Ascending aorta (tissue), 2 donors: ENCODE results near the gene ALKAL2. TPM values are rescaled to one million over a fixed set of nuclear protein-coding genes. Genes with fewer than 3 reads are reported as not detected.

Experiments used
- DNase-seq, 2 donors: peaks; one replicate each; pipeline ENCODE4 v3.0.0-alpha.2; 2019; ENCODE audit warnings: low spot score in 2 of 2
- H3K27ac ChIP-seq, 2 donors: fragments of 200-600 bp; sonication (generic); one replicate each; pipeline ENCODE4 v1.5.1; 2016 to 2017; ENCODE audit warnings: mild to moderate bottlenecking in 1 of 2
- H3K27me3 ChIP-seq: fragments of 200-600 bp; sonication (generic); one replicate; pipeline ENCODE4 v1.5.1; 2017
- H3K36me3 ChIP-seq, 2 donors: fragments of 200-600 bp; sonication (generic); one replicate each; pipeline ENCODE4 v1.5.1; 2016
- H3K4me1 ChIP-seq, 2 donors: fragments of 200-600 bp; sonication (generic); one replicate each; pipeline ENCODE4 v1.5.1; 2016 to 2017; ENCODE audit warnings: mild to moderate bottlenecking in 1 of 2
- H3K4me3 ChIP-seq, 2 donors: fragments of 200-600 bp; sonication (generic); one replicate each; pipeline ENCODE4 v1.5.1; 2016 to 2017; ENCODE audit warnings: mild to moderate bottlenecking in 1 of 2
- H3K9me3 ChIP-seq, 2 donors: fragments of 200-600 bp; sonication (generic); one replicate each; pipeline ENCODE4 v1.5.1; 2016
- intact Hi-C: fragments of 100-400 bp; cut with DNase I; formaldehyde crosslinking; loops from one replicate; pipeline ENCODE4 v1.15.1; 2023
- total RNA-seq: library from RNA; depleted of rRNA; stranded (reverse); fragments of >200 nt; gene quantifications from one replicate; pipeline ENCODE4 v1.1.0, GENCODE V29; 2016
- TF ChIP-seq, protein P1 (sequence below), 3 experiments: fragments of 200-600 bp in 2 of 3; fragments of 450-650 bp in 1 of 3; sonication (generic) in 2 of 3; IDR thresholded peaks; one replicate each; pipeline ENCODE4 v1.5.1; 2016 to 2019; ENCODE audit warnings: antibody characterized with exemption in 3 of 3, mild to moderate bottlenecking in 1 of 3, moderate library complexity in 1 of 3

ALKAL2 gene
- total RNA-seq, 1 donor from 2014 or later: 26.7 TPM

DNA sequence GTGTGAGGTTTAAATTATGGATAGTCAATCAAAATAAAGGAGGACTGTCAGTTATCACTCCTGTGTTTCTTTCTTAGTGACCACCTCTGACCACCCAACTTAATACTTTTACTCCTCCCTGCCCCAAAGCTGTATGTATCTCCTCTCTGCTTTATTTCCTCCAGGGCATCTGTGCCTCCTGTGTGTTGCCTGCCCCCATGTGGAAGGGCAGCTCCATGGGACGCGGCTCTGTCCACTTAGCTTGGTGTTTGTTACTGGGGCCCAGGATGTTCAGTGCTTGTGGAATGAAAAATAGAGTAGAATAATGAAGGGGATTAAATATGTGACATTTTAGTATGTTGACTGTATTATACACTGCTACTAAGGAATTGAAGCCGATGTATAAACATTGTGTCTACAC, 13.4 kb downstream of the ALKAL2 start:
- no peaks in the 10 kb centered on the region for H3K4me1 ChIP-seq
- H3K4me3 ChIP-seq: no peak overlapping the region
- no peak overlapping the region for H3K27ac ChIP-seq
- intact Hi-C loops: no loop called here
- no peak for DNase-seq
- no peaks in the 10 kb centered on the region for H3K9me3 ChIP-seq
- TF ChIP-seq, protein P1, sequence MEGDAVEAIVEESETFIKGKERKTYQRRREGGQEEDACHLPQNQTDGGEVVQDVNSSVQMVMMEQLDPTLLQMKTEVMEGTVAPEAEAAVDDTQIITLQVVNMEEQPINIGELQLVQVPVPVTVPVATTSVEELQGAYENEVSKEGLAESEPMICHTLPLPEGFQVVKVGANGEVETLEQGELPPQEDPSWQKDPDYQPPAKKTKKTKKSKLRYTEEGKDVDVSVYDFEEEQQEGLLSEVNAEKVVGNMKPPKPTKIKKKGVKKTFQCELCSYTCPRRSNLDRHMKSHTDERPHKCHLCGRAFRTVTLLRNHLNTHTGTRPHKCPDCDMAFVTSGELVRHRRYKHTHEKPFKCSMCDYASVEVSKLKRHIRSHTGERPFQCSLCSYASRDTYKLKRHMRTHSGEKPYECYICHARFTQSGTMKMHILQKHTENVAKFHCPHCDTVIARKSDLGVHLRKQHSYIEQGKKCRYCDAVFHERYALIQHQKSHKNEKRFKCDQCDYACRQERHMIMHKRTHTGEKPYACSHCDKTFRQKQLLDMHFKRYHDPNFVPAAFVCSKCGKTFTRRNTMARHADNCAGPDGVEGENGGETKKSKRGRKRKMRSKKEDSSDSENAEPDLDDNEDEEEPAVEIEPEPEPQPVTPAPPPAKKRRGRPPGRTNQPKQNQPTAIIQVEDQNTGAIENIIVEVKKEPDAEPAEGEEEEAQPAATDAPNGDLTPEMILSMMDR (IDR thresholded peaks at IDR 0.05): no peak
- H3K27me3 ChIP-seq: no peaks in the 10 kb centered on the region
- peaks cover 21 to 47% of the 10 kb centered on the region in 2 donors for H3K36me3 ChIP-seq

DNA sequence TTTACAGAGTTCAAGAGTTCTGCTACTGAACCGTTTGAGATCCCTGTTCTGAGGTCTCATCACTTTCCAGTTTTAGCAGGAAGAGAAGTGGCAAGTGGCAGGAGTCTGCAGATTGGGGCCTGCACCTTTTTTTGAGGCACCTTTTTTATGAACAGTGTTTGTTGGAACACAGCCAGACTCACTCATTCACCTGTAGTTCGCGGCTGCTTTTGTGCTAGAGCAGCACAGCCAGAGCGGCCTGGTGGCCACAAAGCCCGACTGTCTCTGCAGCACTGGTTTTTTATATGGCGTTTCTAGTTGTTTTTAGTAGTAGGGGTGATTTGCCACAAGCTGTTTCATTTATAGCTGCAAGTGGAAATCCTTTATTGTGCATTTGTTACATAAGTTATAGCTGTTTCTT, 14.6 kb downstream of the ALKAL2 start:
- H3K9me3 ChIP-seq: no peaks in the 10 kb centered on the region
- peaks cover 15 to 36% of the 10 kb centered on the region in 2 donors for H3K36me3 ChIP-seq
- TF ChIP-seq, protein P1 (IDR thresholded peaks at IDR 0.05): no peak
- no peaks in the 10 kb centered on the region for H3K27me3 ChIP-seq
- H3K4me1 ChIP-seq: no peaks in the 10 kb centered on the region
- intact Hi-C loops: no loop called here
- no peak overlapping the region for H3K27ac ChIP-seq
- H3K4me3 ChIP-seq: no peak overlapping the region
- no peak for DNase-seq

DNA sequence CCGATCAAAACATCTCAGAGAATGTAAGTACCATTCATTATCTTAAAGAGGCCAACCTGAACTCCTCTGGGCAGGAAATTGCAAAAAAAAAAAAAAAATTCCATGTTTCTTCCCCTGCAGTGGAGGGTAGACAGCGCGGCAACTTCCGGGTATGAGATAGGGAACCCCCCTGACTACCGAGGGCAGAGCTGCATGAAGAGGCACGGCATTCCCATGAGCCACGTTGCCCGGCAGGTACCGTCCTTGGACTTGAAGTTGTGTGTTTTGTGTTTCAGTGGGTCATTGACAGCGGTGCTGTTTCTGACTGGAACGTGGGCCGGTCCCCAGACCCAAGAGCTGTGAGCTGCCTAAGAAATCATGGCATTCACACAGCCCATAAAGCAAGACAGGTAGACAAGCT, 16.0 kb downstream of the ALKAL2 start:
- TF ChIP-seq, protein P1 (IDR thresholded peaks at IDR 0.05): no peak
- no peaks in the 10 kb centered on the region for H3K27me3 ChIP-seq
- no peak for DNase-seq
- H3K36me3 ChIP-seq: peaks cover 4 to 22% of the 10 kb centered on the region in 2 donors
- intact Hi-C loops: no loop called here
- H3K9me3 ChIP-seq: no peaks in the 10 kb centered on the region
- no peak overlapping the region for H3K27ac ChIP-seq
- H3K4me1 ChIP-seq: no peaks in the 10 kb centered on the region
- no peak overlapping the region for H3K4me3 ChIP-seq

DNA sequence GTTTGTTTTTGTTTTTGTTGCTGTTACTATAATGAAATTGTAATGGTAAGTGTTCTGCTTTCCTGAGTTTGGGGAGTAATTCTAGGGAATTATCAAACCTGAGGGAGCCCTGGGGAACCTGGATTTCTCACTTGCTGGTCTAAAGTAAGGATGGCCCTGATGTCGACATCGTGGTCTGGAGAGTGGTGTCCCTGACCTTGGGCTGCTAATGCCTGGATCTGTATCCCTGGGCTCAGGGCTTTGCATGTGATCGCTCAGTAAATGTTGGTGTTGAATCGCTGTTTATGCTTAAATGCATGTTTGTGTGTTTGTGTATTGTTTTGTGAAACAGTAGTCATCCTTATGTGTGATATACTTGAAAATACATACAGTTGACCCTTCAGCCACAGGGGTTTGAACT, 17.0 kb downstream of the ALKAL2 start:
- intact Hi-C loops: no loop called here
- TF ChIP-seq, protein P1 (IDR thresholded peaks at IDR 0.05): no peak
- no peak for DNase-seq
- Histone ChIP-seq H3K36me3 (peaks cover 3 to 13% of the 10 kb centered on the region in 2 donors), H3K4me1 (peaks cover 0 to 2% of the 10 kb centered on the region in 2 donors), H3K27ac (no peak overlapping the region), H3K4me3 (no peak overlapping the region), H3K27me3 (no peaks in the 10 kb centered on the region), H3K9me3 (no peaks in the 10 kb centered on the region)

DNA sequence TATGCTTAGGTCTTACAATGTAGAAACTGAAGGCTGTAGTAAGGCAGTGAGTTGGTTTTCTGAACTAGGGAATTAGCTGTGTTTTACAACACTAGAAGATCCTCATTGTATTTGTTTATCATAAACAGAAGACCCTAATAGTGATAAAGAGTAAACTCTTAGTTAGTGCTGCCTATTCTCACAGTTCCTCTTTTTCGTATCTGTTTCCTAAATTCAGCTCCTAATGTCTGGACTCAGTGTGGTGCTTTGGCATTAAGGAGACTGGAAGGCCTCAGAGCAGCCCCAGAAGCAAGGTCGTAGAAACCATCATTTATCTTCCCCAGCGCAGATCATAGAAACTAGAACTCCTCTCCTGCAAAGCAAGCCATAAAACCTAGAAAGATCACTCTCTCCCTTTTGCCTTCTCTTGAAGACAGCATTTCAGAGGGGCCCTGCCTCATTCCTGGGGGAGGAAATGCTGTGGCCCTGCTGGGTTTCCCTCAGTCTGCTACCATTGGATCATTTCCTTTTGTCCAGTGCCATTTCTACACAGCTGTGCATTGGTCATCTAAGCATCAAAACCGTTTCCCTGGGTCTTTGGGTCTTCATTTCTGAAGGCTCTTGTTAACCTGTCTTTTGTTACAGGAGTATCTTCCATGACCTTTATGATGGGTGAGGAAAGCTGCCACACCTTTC, 18.4 kb downstream of the ALKAL2 start:
- no peaks in the 10 kb centered on the region for H3K27me3 ChIP-seq
- DNase-seq: no peak
- H3K4me3 ChIP-seq: no peak overlapping the region
- H3K36me3 ChIP-seq: peaks cover 3 to 13% of the 10 kb centered on the region in 2 donors
- no peaks in the 10 kb centered on the region for H3K9me3 ChIP-seq
- TF ChIP-seq, protein P1 (IDR thresholded peaks at IDR 0.05): no peak
- intact Hi-C loops: no loop called here
- H3K4me1 ChIP-seq: peaks cover 0 to 6% of the 10 kb centered on the region in 2 donors
- no peak overlapping the region for H3K27ac ChIP-seq
